ENCODE measurements around the gene OVAAL. TPM values are rescaled to one million over a fixed set of nuclear protein-coding genes. Genes with fewer than 3 reads are reported as not detected.
A peak's percentile ranks its signal among the peaks of the same experiment; 100 is the strongest.

The OVAAL gene
- total and polyA plus RNA-seq, 8 donors = not detected

DNA sequence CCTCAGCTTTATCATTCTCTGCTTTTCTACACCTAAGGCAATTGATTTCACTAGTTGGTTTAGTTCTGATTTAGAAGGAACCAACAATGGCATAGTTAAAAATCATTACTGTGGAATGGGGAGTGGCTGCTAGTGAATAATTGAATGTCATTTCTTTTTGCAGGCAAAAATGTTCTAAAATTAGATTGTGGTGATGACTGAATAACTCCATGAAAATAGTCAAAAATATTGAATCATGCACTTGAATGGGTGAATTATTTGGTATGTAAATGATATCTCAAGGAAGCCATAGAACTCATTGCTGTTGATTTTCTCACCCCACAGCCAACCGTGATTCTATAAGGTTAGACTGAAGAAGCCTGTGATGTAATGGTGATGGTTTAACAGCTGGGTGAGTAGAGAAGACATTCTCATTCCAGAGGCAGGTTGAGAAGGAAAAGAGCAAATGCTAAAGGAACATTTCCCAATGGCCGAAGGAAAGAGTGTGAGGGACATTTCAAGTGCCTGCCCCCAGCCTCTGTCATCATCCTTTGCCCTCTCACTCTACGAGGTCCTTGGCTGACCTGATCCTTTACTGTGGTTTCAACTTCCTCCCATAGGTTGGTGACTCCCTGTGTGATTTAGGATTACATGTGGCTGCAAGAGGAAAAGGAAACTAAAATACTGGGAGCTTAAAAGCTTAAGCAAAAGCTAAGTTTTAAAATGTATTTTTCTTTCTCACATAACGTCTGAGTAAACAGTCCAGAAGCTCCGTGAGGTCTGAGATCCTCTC lies 12.5 kb downstream of the OVAAL start:
- no peaks in the 10 kb centered on the region for H3K36me3 ChIP-seq
- no peak overlapping the region for H3K4me3 ChIP-seq
- no peaks in the 10 kb centered on the region for H3K9me3 ChIP-seq
- 64 to 77% (median 69%) methylated on average over 5 of the region's 5 CpGs for WGBS, 5 donors
- no peak overlapping the region for H3K27ac ChIP-seq
- intact Hi-C loops (cut with DNase I; ENCODE audit: low total_unique reads) = no loop called here
- peaks cover 0 to 13% (median 3%) of the 10 kb centered on the region in 4 donors for H3K4me1 ChIP-seq
- H3K27me3 ChIP-seq = no peaks in the 10 kb centered on the region
- DNase-seq = no peak
- no peak for TF ChIP-seq CTCF (IDR thresholded peaks at IDR 0.05)
- TF ChIP-seq POLR2A (IDR thresholded peaks at IDR 0.05) = no peak
- no peak for TF ChIP-seq POLR2AphosphoS5 (IDR thresholded peaks at IDR 0.05)
- TF ChIP-seq EP300 (IDR thresholded peaks at IDR 0.05) = no peak

GRCh38 chr1:180571832-180572636 lies 13.3 kb downstream of the OVAAL start:
- no peak overlapping the region for H3K27ac ChIP-seq
- no peak for TF ChIP-seq EP300 (IDR thresholded peaks at IDR 0.05)
- TF ChIP-seq CTCF (IDR thresholded peaks at IDR 0.05) = no peak
- no peak for TF ChIP-seq POLR2AphosphoS5 (IDR thresholded peaks at IDR 0.05)
- TF ChIP-seq POLR2A (IDR thresholded peaks at IDR 0.05) = no peak
- intact Hi-C loops (cut with DNase I; ENCODE audit: low total_unique reads) = no loop called here
- H3K4me1 ChIP-seq = peaks cover 0 to 13% (median 3%) of the 10 kb centered on the region in 4 donors
- no peaks in the 10 kb centered on the region for H3K9me3 ChIP-seq
- WGBS, 5 donors = 78 to 88% (median 81%) methylated on average over 10 of the region's 10 CpGs
- no peak overlapping the region for H3K4me3 ChIP-seq
- no peaks in the 10 kb centered on the region for H3K36me3 ChIP-seq
- H3K27me3 ChIP-seq = no peaks in the 10 kb centered on the region
- no peak for DNase-seq

DNA sequence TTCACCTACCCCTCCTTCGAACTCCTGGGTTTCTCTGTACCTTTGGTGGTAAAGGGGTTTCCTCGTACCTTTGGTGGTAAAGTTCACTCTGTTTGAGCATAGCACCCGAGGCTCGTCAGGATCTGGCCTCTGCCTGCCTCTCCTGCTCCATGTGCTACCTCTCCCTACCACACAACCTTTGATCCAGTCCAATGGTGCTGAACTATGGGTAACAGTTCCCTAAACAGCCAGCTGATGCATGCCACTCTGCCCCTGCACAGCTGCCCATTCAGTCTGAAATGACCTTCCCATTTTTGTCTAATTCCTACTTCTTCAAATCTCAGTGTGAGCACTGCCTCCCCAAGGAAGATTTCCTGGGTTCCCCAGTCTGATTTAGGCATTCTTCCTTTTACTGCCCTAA lies 14.0 kb downstream of the OVAAL start:
- no peaks in the 10 kb centered on the region for H3K27me3 ChIP-seq
- peaks cover 0 to 13% (median 3%) of the 10 kb centered on the region in 4 donors for H3K4me1 ChIP-seq
- intact Hi-C loops (cut with DNase I; ENCODE audit: low total_unique reads) = no loop called here
- H3K4me3 ChIP-seq = no peak overlapping the region
- DNase-seq = no peak
- TF ChIP-seq CTCF (IDR thresholded peaks at IDR 0.05) (no peak), POLR2AphosphoS5 (IDR thresholded peaks at IDR 0.05) (no peak), POLR2A (IDR thresholded peaks at IDR 0.05) (no peak), EP300 (IDR thresholded peaks at IDR 0.05) (no peak)
- no peaks in the 10 kb centered on the region for H3K36me3 ChIP-seq
- H3K9me3 ChIP-seq = no peaks in the 10 kb centered on the region
- 73 to 90% (median 88%) methylated on average over 4 of the region's 4 CpGs for WGBS, 5 donors
- H3K27ac ChIP-seq = no peak overlapping the region

GRCh38 chr1:180574031-180574713 lies 15.4 kb downstream of the OVAAL start:
- peak overlapping the region in 1 of 5 donors; percentile 3 for H3K27ac ChIP-seq

More at GRCh38 chr1:180574031-180574713, 15.4 kb downstream of the OVAAL start:
- Histone ChIP-seq H3K4me1 (peaks cover 0 to 13% (median 3%) of the 10 kb centered on the region in 4 donors), H3K9me3 (no peaks in the 10 kb centered on the region), H3K4me3 (no peak overlapping the region), H3K27me3 (no peaks in the 10 kb centered on the region), H3K36me3 (no peaks in the 10 kb centered on the region)
- WGBS, 5 donors = 25 to 53% (median 36%) methylated on average over 4 of the region's 4 CpGs
- TF ChIP-seq EP300 (IDR thresholded peaks at IDR 0.05) (no peak), POLR2AphosphoS5 (IDR thresholded peaks at IDR 0.05) (no peak), CTCF (IDR thresholded peaks at IDR 0.05) (no peak), POLR2A (IDR thresholded peaks at IDR 0.05) (no peak)
- intact Hi-C loops (cut with DNase I; ENCODE audit: low total_unique reads) = no loop called here
- peak in 1 of 2 donors; percentile 36 for DNase-seq
